Lower lobe of right lung (tissue), 2 donors: ENCODE data around the gene TRPC4AP. TPM values are rescaled to one million over a fixed set of nuclear protein-coding genes. Genes with fewer than 3 reads are reported as not detected.
A peak's percentile ranks its signal among the peaks of the same experiment; 100 is the strongest.

Source experiments
- ATAC-seq, 2 donors: fragments of 200-7000 bp; cut with Tn5 transposase; one replicate each; pipeline ENCODE4 v1.9.1; 2020 to 2022; ENCODE audit warnings: mild to moderate bottlenecking in 2 of 2, moderate library complexity in 2 of 2
- DNase-seq: peaks from one replicate; pipeline ENCODE4 v3.0.0-alpha.2; 2020
- H3K27ac ChIP-seq: fragments of 200-600 bp; one replicate; pipeline ENCODE4 v1.8.0; 2022
- H3K27me3 ChIP-seq: fragments of 200-600 bp; one replicate; pipeline ENCODE4 v1.8.0; 2022; ENCODE audit warnings: low read depth
- H3K36me3 ChIP-seq: fragments of 200-600 bp; one replicate; pipeline ENCODE4 v1.8.0; 2022; ENCODE audit warnings: mild to moderate bottlenecking
- H3K4me1 ChIP-seq: fragments of 200-600 bp; one replicate; pipeline ENCODE4 v1.8.0; 2022
- H3K4me3 ChIP-seq: fragments of 200-600 bp; one replicate; pipeline ENCODE4 v1.8.0; 2022; ENCODE audit warnings: mild to moderate bottlenecking
- H3K9me3 ChIP-seq: fragments of 200-600 bp; one replicate; pipeline ENCODE4 v1.8.0; 2022
- CTCF ChIP-seq: fragments of 200-600 bp; IDR thresholded peaks from one replicate; pipeline ENCODE4 v1.8.0; 2022; ENCODE audit warnings: antibody characterized with exemption, mild to moderate bottlenecking
- intact Hi-C: fragments of 100-400 bp; cut with DNase I; formaldehyde crosslinking; loops from one replicate; pipeline ENCODE4 v1.11.0; 2022
- total RNA-seq: library from RNA; stranded (reverse); fragmentation: NEBNext Ultra II Directional; extraction: Animal tissue kit (Norgen Biotek cat#: 25700); gene quantifications from one replicate; pipeline ENCODE4 v1.2.1, GENCODE V29; 2021
- donor health status: DM: no; HTN: yes; CAD: no; lungs with severe emphysema.

Gene TRPC4AP
- total RNA-seq, 1 donor from 2014 or later, result 63.2 TPM

- Histone ChIP-seq H3K36me3 (no peaks in the 10 kb centered on the region), H3K9me3 (no peaks in the 10 kb centered on the region), H3K4me3 (no peak overlapping the region), H3K27me3 (peaks cover 19% of the 10 kb centered on the region), H3K4me1 (peaks cover 22% of the 10 kb centered on the region), H3K27ac (no peak overlapping the region)
- peak in 1 of 2 donors; percentile 6 for ATAC-seq
- intact Hi-C loops, result no loop called here
- no peak for TF ChIP-seq CTCF
- DNase-seq, result peak; percentile 31
These were observed 106.9 kb downstream of the TRPC4AP start for GRCh38 chr20:34985461-34986310.

DNA sequence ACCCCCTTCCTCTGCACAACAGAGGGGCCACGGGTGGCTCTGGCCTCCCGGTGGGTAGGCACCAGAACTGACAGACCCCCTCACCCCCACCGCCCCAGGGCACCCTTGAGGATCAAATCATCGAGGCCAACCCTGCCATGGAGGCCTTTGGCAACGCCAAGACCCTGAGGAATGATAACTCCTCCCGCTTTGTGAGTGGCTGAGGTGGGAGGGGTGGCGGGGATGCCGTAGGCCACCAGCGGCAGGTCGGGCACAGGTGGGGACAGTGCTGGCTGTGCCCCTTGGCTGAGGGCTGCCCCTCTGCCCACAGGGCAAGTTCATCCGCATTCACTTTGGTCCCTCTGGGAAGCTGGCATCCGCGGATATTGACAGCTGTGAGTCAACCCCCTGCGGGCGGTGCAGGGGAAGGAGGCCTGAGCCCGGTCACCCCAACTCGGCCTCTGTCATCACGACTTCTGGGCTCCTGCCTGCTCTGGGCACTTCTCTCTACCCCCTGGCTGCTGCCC is 107.8 kb downstream of the TRPC4AP start:
- Histone ChIP-seq H3K36me3 (no peaks in the 10 kb centered on the region), H3K4me1 (peaks cover 22% of the 10 kb centered on the region), H3K9me3 (no peaks in the 10 kb centered on the region), H3K27me3 (peaks cover 19% of the 10 kb centered on the region), H3K4me3 (no peak overlapping the region), H3K27ac (no peak overlapping the region)
- DNase-seq, result no peak
- no peak for TF ChIP-seq CTCF
- ATAC-seq, result no peak
- intact Hi-C loops, result no loop called here

- TF ChIP-seq CTCF, result no peak
- H3K9me3 ChIP-seq, result no peaks in the 10 kb centered on the region
- peaks cover 22% of the 10 kb centered on the region for H3K4me1 ChIP-seq
- DNase-seq (no peak), ATAC-seq (no peak)
- no peak overlapping the region for H3K4me3 ChIP-seq
- no peaks in the 10 kb centered on the region for H3K36me3 ChIP-seq
- intact Hi-C loops, result no loop called here
- peaks cover 19% of the 10 kb centered on the region for H3K27me3 ChIP-seq
- no peak overlapping the region for H3K27ac ChIP-seq
These were observed 108.4 kb downstream of the TRPC4AP start for GRCh38 chr20:34983995-34984735.

DNA sequence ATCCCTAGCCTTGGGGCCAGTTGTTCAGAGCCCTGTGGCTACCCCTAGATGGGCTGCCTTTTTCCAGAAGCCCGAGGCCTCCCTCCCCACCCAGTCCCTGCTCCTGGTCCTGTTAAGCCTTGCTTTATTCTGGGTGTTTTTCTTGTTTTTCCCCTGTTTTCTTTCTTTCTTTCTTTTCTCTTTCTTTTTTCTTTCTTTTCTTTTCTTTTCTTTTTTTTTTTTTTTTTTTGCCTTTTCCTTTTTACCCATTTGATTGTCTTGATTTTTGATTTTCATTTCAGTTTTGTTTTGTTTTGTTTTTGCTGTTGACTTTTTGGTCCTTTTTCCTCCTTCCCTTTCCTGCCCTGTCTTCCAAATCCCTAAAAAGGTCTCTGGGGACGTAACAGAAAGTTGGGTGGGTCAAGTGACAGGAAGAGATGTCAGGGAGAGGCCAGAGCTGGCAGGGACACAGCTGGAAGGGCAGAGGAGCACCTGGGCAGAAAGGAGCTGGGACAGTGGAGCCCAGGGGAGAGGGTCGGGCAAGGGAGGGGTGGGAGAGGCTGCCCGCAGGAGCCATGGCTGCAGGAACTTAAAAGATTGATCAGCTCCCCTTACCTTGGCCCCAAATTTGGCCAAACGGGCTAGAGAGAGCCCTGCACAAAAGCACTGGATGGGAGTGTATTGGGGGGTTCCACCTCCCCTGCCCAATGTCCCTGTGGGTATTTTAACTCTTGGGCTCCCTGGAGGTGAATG is 109.4 kb downstream of the TRPC4AP start:
- TF ChIP-seq CTCF, result no peak

More for the DNA sequence above, 109.4 kb downstream of the TRPC4AP start:
- Histone ChIP-seq H3K4me3 (no peak overlapping the region), H3K9me3 (no peaks in the 10 kb centered on the region), H3K4me1 (peaks cover 20% of the 10 kb centered on the region), H3K36me3 (no peaks in the 10 kb centered on the region), H3K27ac (no peak overlapping the region), H3K27me3 (peaks cover 19% of the 10 kb centered on the region)
- intact Hi-C loops, result no loop called here
- DNase-seq (no peak), ATAC-seq (no peak)
